Fibroblast of lung (primary cell): Measurements from ENCODE around the gene SPEN.

Experiments used
- EZH2 ChIP-seq: IDR thresholded peaks from 2 replicates; pipeline ENCODE4 v1.5.1; 2012; ENCODE audit warnings: low read length, control low read depth, mild to moderate bottlenecking; ENCODE audit errors: missing control alignments
- TF ChIP-seq, protein P1 (sequence below), 2 donors: IDR thresholded peaks in 1 of 2; conservative IDR thresholded peaks in 1 of 2; 1 replicate in 1 of 2; 2 replicates in 1 of 2; pipeline ENCODE4 v1.5.1; 2011 to 2012; ENCODE audit warnings: low read length in 2 of 2, control low read depth in 1 of 2, inconsistent platforms in 1 of 2, low read depth in 1 of 2, mild to moderate bottlenecking in 1 of 2

DNA sequence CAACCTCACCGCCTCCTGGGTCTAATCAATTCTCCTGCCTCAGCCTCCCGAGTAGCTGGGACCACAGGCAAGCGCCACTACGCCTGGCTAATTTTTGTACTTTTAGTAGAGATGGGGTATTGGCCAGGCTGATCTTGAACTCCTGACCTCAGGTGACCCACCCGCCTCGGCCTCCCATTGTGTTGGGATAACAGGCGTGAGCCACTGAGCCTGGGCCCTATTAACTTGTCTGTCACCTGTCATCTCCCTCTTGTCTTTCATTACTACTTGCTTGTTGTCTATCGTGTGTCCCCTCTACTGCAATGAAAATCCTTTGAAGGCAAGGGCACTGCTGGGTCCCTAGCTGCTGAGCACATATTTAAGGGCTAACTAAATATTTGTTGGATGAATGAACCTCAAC is 43.4 kb upstream of the SPEN start:
- TF ChIP-seq, protein P1, sequence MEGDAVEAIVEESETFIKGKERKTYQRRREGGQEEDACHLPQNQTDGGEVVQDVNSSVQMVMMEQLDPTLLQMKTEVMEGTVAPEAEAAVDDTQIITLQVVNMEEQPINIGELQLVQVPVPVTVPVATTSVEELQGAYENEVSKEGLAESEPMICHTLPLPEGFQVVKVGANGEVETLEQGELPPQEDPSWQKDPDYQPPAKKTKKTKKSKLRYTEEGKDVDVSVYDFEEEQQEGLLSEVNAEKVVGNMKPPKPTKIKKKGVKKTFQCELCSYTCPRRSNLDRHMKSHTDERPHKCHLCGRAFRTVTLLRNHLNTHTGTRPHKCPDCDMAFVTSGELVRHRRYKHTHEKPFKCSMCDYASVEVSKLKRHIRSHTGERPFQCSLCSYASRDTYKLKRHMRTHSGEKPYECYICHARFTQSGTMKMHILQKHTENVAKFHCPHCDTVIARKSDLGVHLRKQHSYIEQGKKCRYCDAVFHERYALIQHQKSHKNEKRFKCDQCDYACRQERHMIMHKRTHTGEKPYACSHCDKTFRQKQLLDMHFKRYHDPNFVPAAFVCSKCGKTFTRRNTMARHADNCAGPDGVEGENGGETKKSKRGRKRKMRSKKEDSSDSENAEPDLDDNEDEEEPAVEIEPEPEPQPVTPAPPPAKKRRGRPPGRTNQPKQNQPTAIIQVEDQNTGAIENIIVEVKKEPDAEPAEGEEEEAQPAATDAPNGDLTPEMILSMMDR (conservative IDR thresholded peaks at IDR 0.05 in 1 of 2, IDR thresholded peaks at IDR 0.05 in 1 of 2; ENCODE audit: low read depth in 1 of 2, low read length in 2 of 2) = no peak
- TF ChIP-seq EZH2 = no peak
